Heart right ventricle (tissue), 16 donors: ENCODE measurements around the gene SLC46A2. TPM values are rescaled to one million over a fixed set of nuclear protein-coding genes. Genes with fewer than 3 reads are reported as not detected.

Source experiments
- ATAC-seq, 8 donors: fragments of 200-7000 bp; cut with Tn5 transposase; one replicate each; pipeline ENCODE4 v1.9.1; 2020; ENCODE audit warnings: mild to moderate bottlenecking in 8 of 8, moderate library complexity in 8 of 8, moderate number of reproducible peaks in 1 of 8
- DNase-seq, 2 donors: peaks; one replicate each; pipeline ENCODE4 v3.0.0-alpha.2; 2020
- H3K27ac ChIP-seq, 10 donors: fragments of 200-600 bp; sonication (generic) in 2 of 10; one replicate each; pipeline versions ENCODE4 v1.5.0 to v1.8.0; 2020 to 2022; ENCODE audit warnings: mild to moderate bottlenecking in 3 of 10
- H3K27me3 ChIP-seq, 7 donors: fragments of 200-600 bp; one replicate each; pipeline ENCODE4 v1.8.0; 2021 to 2022; ENCODE audit warnings: mild to moderate bottlenecking in 2 of 7
- H3K36me3 ChIP-seq, 9 donors: fragments of 200-600 bp; sonication (generic) in 1 of 9; one replicate each; pipeline versions ENCODE4 v1.5.0 to v1.8.0; 2020 to 2022; ENCODE audit warnings: mild to moderate bottlenecking in 2 of 9
- H3K4me1 ChIP-seq, 9 donors: fragments of 200-600 bp; sonication (generic) in 1 of 9; one replicate each; pipeline versions ENCODE4 v1.5.0 to v1.8.0; 2020 to 2022; ENCODE audit warnings: mild to moderate bottlenecking in 4 of 9
- H3K4me3 ChIP-seq, 10 donors: fragments of 200-600 bp; sonication (generic) in 2 of 10; one replicate each; pipeline versions ENCODE4 v1.5.0 to v1.8.0; 2020 to 2022; ENCODE audit warnings: mild to moderate bottlenecking in 7 of 10, moderate library complexity in 2 of 10
- H3K9me3 ChIP-seq, 11 donors: fragments of 200-600 bp in 10 of 11; sonication (generic) in 2 of 11; one replicate each; pipeline versions ENCODE4 v1.5.0 to v1.8.0; 2013 to 2022; ENCODE audit warnings: mild to moderate bottlenecking in 2 of 11, control low read depth in 1 of 11, moderate library complexity in 1 of 11
- CTCF ChIP-seq, 9 donors: fragments of 200-600 bp; sonication (generic) in 2 of 9; IDR thresholded peaks; one replicate each; pipeline versions ENCODE4 v1.5.0 to v1.8.0; 2021 to 2022; ENCODE audit warnings: antibody characterized with exemption in 9 of 9, mild to moderate bottlenecking in 5 of 9, moderate library complexity in 1 of 9
- WGBS, 2 donors: extraction: QIAGEN DNeasy Blood & Tissue Kit; methylation state at CpG; one replicate each; pipeline ENCODE4 v1.1.7; 2013; ENCODE audit warnings: inconsistent platforms in 1 of 2; 5-methylcytosine and 5-hydroxymethylcytosine counted together
- intact Hi-C, 10 donors: fragments of 100-400 bp; cut with DNase I; formaldehyde crosslinking; loops; one replicate each; pipeline versions ENCODE4 v1.11.1 to v1.14.2; 2022
- polyA plus RNA-seq, 2 donors: library from polyadenylated mRNA; stranded (reverse); fragments of 200-250 nt; gene quantifications; one replicate each; pipeline ENCODE4 v1.2.3, GENCODE V29; 2013
- total RNA-seq, 10 donors: library from RNA; stranded (reverse); fragmentation: NEBNext Ultra II Directional in 3 of 10; extraction: Animal tissue kit (Norgen Biotek cat#: 25700) in 3 of 10; gene quantifications; one replicate each; pipeline versions ENCODE4 v1.2.1 to v1.2.4, GENCODE V29; 2021 to 2023
- donor health status: Arrhythmogenic right ventricular cardiomyopathy.
- donor health status: ischemic (EF 13 %, LVEDD 7.1; RV severe dilation, severe dysfunction).
- donor health status: healthy with polysubstance abuse.
- donor health status: DM: no; HTN: yes; CAD: no.
- donor health status: DM: no; HTN: no; CAD: no.
- donor health status: ischemic (EF 25% LVEDD 6.9; RV normal size, moderate dysfunction).
- donor health status: ischemic (EF 25% LVEDD 5.7; RV mildly dilated, moderate dysfunction).
- donor health status: healthy.
- donor health status: DM: yes; HTN: yes; CAD: no.
- donor health status: Ischemic cardiomyopathy.
- donor health status: ischemic (EF 35%, LVEDD 5.7; RV mildly dilated, moderate dysfunction).
- donor health status: nonischemic (EF 11% LVEDD 7.7; RV severe dilation, severe dysfunction).
- donor health status: DM: yes; HTN: yes; CAD: no.
- donor health status: PGD.
- donor health status: ischemic (EF 29% LVEDD 5.4; RV normal size, mild dysfunction).
- donor health status: nonischemic (EF 23%, LVEDD 6.1; RV moderate dilation, normal function).

Gene SLC46A2
- total and polyA plus RNA-seq, 12 donors, result 0.06 to 0.42 (median 0.15) TPM; not detected in 9

- no peaks in the 10 kb centered on the region for H3K27me3 ChIP-seq
- H3K27ac ChIP-seq, result no peak overlapping the region
- WGBS, 2 donors, result 65 to 72% methylated on average over 8 of the region's 8 CpGs
- peaks cover 0 to 17% (median 0%) of the 10 kb centered on the region in 9 donors for H3K4me1 ChIP-seq
- no peak for TF ChIP-seq CTCF (IDR thresholded peaks at IDR 0.05)
- ATAC-seq (no peak), DNase-seq (no peak)
- H3K36me3 ChIP-seq, result peaks cover 0 to 33% (median 0%) of the 10 kb centered on the region in 9 donors
- no peak overlapping the region for H3K4me3 ChIP-seq
- intact Hi-C loops, result loop anchor here in 1 of 10 donors (10.0 kb wide), 1 partner anchor 1116 kb away; no protein-coding TSS in a partner anchor
- H3K9me3 ChIP-seq, result no peaks in the 10 kb centered on the region
These were observed 21.6 kb downstream of the SLC46A2 start for GRCh38 chr9:112869041-112869529.

GRCh38 chr9:112868461-112868860 is 22.2 kb downstream of the SLC46A2 start:
- TF ChIP-seq CTCF (IDR thresholded peaks at IDR 0.05), result no peak
- intact Hi-C loops, result loop anchor here in 1 of 10 donors (10.0 kb wide), 1 partner anchor 1116 kb away; no protein-coding TSS in a partner anchor
- no peak for DNase-seq
- 84 to 89% methylated on average over 10 of the region's 10 CpGs for WGBS, 2 donors
- ATAC-seq, result no peak
- Histone ChIP-seq H3K9me3 (no peaks in the 10 kb centered on the region), H3K27ac (peak overlapping the region in 1 of 10 donors; percentile 68), H3K4me3 (no peak overlapping the region), H3K36me3 (peaks cover 0 to 33% (median 0%) of the 10 kb centered on the region in 9 donors), H3K27me3 (no peaks in the 10 kb centered on the region), H3K4me1 (peaks cover 0 to 23% (median 0%) of the 10 kb centered on the region in 9 donors)

- no peak overlapping the region for H3K4me3 ChIP-seq
- peaks cover 0 to 32% (median 0%) of the 10 kb centered on the region in 9 donors for H3K4me1 ChIP-seq
- peak overlapping the region in 1 of 10 donors; percentile 68 for H3K27ac ChIP-seq
- 57 to 79% methylated on average over 3 of the region's 3 CpGs for WGBS, 2 donors
- ATAC-seq, result peak in 2 of 8 donors; percentile 27 to 68
- intact Hi-C loops, result loop anchor here in 1 of 10 donors (10.0 kb wide), 1 partner anchor 1117 kb away; no protein-coding TSS in a partner anchor
- no peaks in the 10 kb centered on the region for H3K27me3 ChIP-seq
- TF ChIP-seq CTCF (IDR thresholded peaks at IDR 0.05), result no peak
- no peaks in the 10 kb centered on the region for H3K9me3 ChIP-seq
- no peak for DNase-seq
- peaks cover 0 to 33% (median 0%) of the 10 kb centered on the region in 9 donors for H3K36me3 ChIP-seq
These were observed 23.2 kb downstream of the SLC46A2 start for GRCh38 chr9:112867275-112867991.

- ATAC-seq (no peak), DNase-seq (no peak)
- Histone ChIP-seq H3K27ac (no peak overlapping the region), H3K4me1 (peaks cover 0 to 39% (median 4%) of the 10 kb centered on the region in 9 donors), H3K36me3 (peaks cover 0 to 33% (median 0%) of the 10 kb centered on the region in 9 donors), H3K9me3 (no peaks in the 10 kb centered on the region), H3K4me3 (no peak overlapping the region), H3K27me3 (no peaks in the 10 kb centered on the region)
- WGBS, 2 donors, result 89 to 94% methylated on average over 1 of the region's 1 CpG
- intact Hi-C loops, result loop anchor here in 1 of 10 donors (10.0 kb wide), 1 partner anchor 1118 kb away; no protein-coding TSS in a partner anchor
- TF ChIP-seq CTCF (IDR thresholded peaks at IDR 0.05), result no peak
These were observed 23.9 kb downstream of the SLC46A2 start for GRCh38 chr9:112866662-112867274.
